Colonic mucosa (tissue), 4 donors: ENCODE data around the gene TNS3. TPM values are rescaled to one million over a fixed set of nuclear protein-coding genes. Genes with fewer than 3 reads are reported as not detected.

ENCODE experiments used
- DNase-seq: peaks from one replicate; pipeline ENCODE4 v3.0.0-alpha.2; 2020
- H3K27ac ChIP-seq: fragments of 200-600 bp; one replicate; pipeline ENCODE4 v1.8.0; 2021
- H3K27me3 ChIP-seq: fragments of 200-600 bp; one replicate; pipeline ENCODE4 v1.8.0; 2021
- H3K36me3 ChIP-seq: fragments of 200-600 bp; one replicate; pipeline ENCODE4 v1.8.0; 2021
- H3K4me1 ChIP-seq: fragments of 200-600 bp; one replicate; pipeline ENCODE4 v1.8.0; 2021; ENCODE audit warnings: mild to moderate bottlenecking
- H3K4me3 ChIP-seq: fragments of 200-600 bp; one replicate; pipeline ENCODE4 v1.8.0; 2021
- H3K9ac ChIP-seq, 2 donors: one replicate each; pipeline ENCODE4 v1.7.0; 2013; ENCODE audit warnings: control low read depth in 2 of 2, low read depth in 2 of 2, low read length in 2 of 2
- H3K9me3 ChIP-seq: fragments of 200-600 bp; one replicate; pipeline ENCODE4 v1.8.0; 2021
- intact Hi-C: fragments of 100-400 bp; cut with DNase I; formaldehyde crosslinking; loops from one replicate; pipeline ENCODE4 v1.14.1; 2022
- total RNA-seq, 2 donors: library from RNA; stranded (reverse); fragmentation: NEBNext Ultra II Directional in 1 of 2; extraction: Animal tissue kit (Norgen Biotek cat#: 25700) in 1 of 2; gene quantifications; one replicate each; pipeline ENCODE4 v1.2.1, GENCODE V29; 2021
- TF ChIP-seq, protein P1 (sequence below): fragments of 200-600 bp; IDR thresholded peaks from one replicate; pipeline ENCODE4 v1.8.0; 2022; ENCODE audit warnings: antibody characterized with exemption, mild to moderate bottlenecking
- donor health status: healthy.
- donor health status: DM: no; HTN: no; CAD: no.
- donor health status: DM: no; HTN: no; CAD: no.

Gene TNS3
- total RNA-seq, 2 donors from 2014 or later, result 41.1 to 58.2 TPM

DNA sequence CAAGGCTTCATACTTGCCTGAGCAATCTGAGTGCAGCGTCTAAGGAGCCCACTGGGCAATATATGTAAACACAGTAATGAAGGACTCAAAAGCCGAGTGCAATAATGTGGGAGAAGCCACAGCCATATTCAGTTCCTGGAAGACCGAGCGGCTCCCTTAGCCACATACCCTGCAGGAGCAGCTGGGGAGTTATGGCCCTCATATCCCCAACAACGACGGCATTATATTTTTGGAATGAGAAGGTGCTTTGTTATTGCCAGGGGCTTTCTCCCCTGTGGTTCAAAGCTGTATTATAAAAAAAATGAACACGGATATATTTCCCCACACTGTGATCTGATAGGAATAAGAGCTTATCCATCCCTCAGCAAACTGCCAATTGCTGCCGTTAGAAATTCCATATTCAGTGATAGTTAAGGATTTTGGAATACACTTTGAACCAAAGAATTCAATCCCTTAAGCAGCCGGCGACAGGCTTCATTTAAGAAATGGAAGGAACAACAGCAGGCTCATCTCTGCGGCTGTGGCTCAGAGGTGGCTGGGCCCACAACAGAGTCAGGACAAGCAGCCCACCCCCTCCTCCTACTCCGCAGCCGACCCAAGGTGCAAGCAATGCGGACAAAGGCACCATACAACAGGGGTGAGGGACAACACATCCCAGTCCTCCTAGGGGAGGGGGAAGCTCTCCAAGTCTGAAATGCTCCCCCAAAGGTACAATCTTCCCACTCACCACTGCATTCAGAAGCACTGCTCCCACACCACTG, 77.2 kb downstream of the TNS3 start:
- Histone ChIP-seq H3K27ac (no peak overlapping the region), H3K4me3 (no peak overlapping the region), H3K9me3 (no peaks in the 10 kb centered on the region), H3K9ac (no peak overlapping the region), H3K4me1 (peaks cover 18% of the 10 kb centered on the region), H3K27me3 (no peaks in the 10 kb centered on the region), H3K36me3 (no peaks in the 10 kb centered on the region)
- intact Hi-C loops, result no loop called here
- TF ChIP-seq, protein P1, sequence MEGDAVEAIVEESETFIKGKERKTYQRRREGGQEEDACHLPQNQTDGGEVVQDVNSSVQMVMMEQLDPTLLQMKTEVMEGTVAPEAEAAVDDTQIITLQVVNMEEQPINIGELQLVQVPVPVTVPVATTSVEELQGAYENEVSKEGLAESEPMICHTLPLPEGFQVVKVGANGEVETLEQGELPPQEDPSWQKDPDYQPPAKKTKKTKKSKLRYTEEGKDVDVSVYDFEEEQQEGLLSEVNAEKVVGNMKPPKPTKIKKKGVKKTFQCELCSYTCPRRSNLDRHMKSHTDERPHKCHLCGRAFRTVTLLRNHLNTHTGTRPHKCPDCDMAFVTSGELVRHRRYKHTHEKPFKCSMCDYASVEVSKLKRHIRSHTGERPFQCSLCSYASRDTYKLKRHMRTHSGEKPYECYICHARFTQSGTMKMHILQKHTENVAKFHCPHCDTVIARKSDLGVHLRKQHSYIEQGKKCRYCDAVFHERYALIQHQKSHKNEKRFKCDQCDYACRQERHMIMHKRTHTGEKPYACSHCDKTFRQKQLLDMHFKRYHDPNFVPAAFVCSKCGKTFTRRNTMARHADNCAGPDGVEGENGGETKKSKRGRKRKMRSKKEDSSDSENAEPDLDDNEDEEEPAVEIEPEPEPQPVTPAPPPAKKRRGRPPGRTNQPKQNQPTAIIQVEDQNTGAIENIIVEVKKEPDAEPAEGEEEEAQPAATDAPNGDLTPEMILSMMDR, result no peak
- DNase-seq, result no peak

DNA sequence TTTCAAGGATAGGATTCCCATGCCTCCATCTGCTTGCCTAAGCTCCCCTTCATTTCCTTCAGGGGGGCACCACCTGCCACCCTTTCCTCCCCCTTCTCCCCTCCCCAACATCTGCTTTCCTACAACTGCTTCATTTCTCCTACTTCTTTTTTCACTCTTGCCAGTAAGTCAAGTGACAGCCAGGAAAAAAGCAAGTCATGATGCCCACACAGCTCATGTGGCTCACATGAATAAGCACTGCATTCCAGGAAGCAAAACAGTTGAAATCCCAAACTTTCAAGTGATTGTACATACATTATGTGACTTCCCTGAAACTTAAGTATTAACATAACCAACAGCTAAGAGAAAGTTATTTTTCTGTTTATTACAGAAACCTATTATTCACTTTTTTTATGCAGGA, 78.6 kb downstream of the TNS3 start:
- H3K27me3 ChIP-seq, result no peaks in the 10 kb centered on the region
- TF ChIP-seq, protein P1, result no peak
- H3K4me3 ChIP-seq, result no peak overlapping the region
- DNase-seq, result no peak
- no peaks in the 10 kb centered on the region for H3K36me3 ChIP-seq
- intact Hi-C loops, result no loop called here
- H3K9me3 ChIP-seq, result no peaks in the 10 kb centered on the region
- H3K27ac ChIP-seq, result no peak overlapping the region
- H3K9ac ChIP-seq, result peak overlapping the region in 1 of 2 donors; percentile 72
- H3K4me1 ChIP-seq, result peaks cover 23% of the 10 kb centered on the region

DNA sequence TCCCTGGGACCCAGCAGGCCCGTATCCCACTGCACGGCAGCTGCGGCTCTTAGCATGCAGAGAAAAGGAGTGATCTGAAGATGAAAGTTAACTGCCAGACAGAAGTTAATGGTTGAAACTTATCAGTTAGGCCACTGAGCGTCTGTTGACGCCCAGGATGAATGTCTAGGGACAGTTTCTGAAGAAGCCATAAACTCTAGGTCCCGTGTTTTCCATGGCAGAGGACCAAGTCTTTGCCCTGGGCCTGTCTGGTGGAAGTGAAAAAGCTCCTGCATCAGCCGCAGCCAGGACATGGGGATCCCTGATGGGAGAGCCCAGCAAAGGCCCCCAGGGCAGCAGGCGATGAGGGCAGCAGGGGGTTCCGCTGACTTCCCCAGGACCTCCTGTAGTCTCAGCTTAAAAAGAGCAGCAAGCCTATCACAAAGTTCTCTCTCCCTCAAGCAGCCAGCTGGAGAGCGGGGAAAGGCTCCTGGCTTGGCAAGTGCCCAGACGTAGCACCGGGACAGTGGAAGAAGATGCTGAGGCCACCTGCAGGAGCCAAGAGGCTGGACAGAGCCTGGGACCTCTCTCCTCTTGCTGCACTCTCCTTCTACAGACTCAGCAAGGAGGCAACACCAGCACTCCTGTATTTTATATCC, 79.6 kb downstream of the TNS3 start:
- intact Hi-C loops, result no loop called here
- Histone ChIP-seq H3K27ac (peak overlapping the region; percentile 49), H3K4me3 (no peak overlapping the region), H3K36me3 (no peaks in the 10 kb centered on the region), H3K9ac (peak overlapping the region in 1 of 2 donors; percentile 72), H3K9me3 (no peaks in the 10 kb centered on the region), H3K4me1 (peaks cover 23% of the 10 kb centered on the region), H3K27me3 (no peaks in the 10 kb centered on the region)
- peak; percentile 84 for DNase-seq
- TF ChIP-seq, protein P1, result no peak

DNA sequence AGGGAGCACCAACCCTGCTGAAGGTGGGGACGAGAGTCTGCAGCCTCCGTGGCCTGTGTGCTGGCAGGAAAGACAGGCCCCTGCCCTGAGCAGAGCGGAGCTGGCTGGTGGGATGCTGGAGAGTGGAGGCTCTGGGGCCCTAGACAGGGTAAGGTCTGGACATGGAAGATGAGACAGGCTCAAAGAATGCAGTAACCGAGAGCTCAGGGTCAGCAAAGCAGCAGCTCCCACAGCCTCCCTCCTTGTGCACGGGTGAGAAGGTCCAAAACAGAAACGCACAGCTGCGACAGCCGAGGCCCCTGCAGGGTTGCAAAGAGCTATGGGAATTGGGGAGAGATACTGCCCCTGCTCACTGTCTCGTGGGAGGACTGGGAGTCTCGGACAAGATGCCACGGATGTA, 80.5 kb downstream of the TNS3 start:
- Histone ChIP-seq H3K4me3 (no peak overlapping the region), H3K9me3 (no peaks in the 10 kb centered on the region), H3K9ac (peak overlapping the region in 1 of 2 donors; percentile 41), H3K4me1 (peaks cover 23% of the 10 kb centered on the region), H3K27ac (no peak overlapping the region), H3K27me3 (no peaks in the 10 kb centered on the region), H3K36me3 (no peaks in the 10 kb centered on the region)
- intact Hi-C loops, result no loop called here
- TF ChIP-seq, protein P1, result no peak
- DNase-seq, result no peak

DNA sequence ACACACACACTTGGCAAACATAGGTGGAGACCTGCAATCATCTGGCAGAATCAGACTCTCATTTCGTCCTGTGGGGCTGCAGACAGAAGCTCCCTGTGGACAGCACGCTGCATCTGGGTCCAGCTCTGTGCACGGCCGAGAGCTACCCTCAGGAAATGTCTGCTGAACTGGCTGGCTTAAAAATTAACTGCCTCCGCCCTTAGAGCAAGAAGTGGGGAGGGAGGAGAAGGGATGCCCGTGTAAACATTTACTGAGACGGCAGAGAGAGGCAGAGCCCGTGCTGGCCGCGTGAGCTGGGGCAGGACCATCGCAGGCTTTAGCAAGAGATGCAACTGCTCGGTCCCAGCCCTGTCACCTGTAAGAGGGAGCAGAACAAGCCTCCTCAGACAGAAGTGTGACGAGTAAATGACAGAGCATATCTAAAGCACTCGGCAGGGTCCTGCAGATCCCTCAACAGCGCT, 81.8 kb downstream of the TNS3 start:
- no peak overlapping the region for H3K27ac ChIP-seq

More for the DNA sequence above, 81.8 kb downstream of the TNS3 start:
- no peak overlapping the region for H3K4me3 ChIP-seq
- peak overlapping the region in 1 of 2 donors; percentile 59 for H3K9ac ChIP-seq
- H3K27me3 ChIP-seq, result no peaks in the 10 kb centered on the region
- H3K4me1 ChIP-seq, result peaks cover 23% of the 10 kb centered on the region
- DNase-seq, result peak; percentile 76
- intact Hi-C loops, result no loop called here
- H3K36me3 ChIP-seq, result no peaks in the 10 kb centered on the region
- TF ChIP-seq, protein P1, result no peak
- H3K9me3 ChIP-seq, result no peaks in the 10 kb centered on the region
